ENCODE measurements around the gene ECE1.

- TF ChIP-seq CTCF (IDR thresholded peaks at IDR 0.05) (no peak), POLR2AphosphoS5 (IDR thresholded peaks at IDR 0.05; ENCODE audit: low read depth, low read length) (no peak)
These were observed 54.1 kb downstream of the ECE1 start for GRCh38 chr1:21236178-21236577.
